A673 (cell line): ENCODE results near the gene TRIM46.

ENCODE experiments used
- CTCF ChIP-seq: fragments of 300-800, 200-600 bp; sonication (generic); conservative IDR thresholded peaks from 2 replicates; pipeline ENCODE4 v1.5.1; 2017; ENCODE audit warnings: low read depth, mild to moderate bottlenecking, antibody characterized with exemption, low read length, moderate library complexity, mixed read lengths
- EZH2 ChIP-seq: fragments of 200-600 bp; sonication (generic); IDR thresholded peaks from 2 replicates; pipeline ENCODE4 v1.6.1; 2017; ENCODE audit warnings: borderline replicate concordance, low read depth, mild to moderate bottlenecking, mixed read lengths, antibody characterized with exemption, low read length; ENCODE audit not compliant: poor library complexity, severe bottlenecking

- TF ChIP-seq EZH2 = no peak
- peak; percentile 99 for TF ChIP-seq CTCF
These were observed 19.8 kb downstream of the TRIM46 start for GRCh38 chr1:155193275-155193990.
